GM15510 (cell line): ENCODE measurements around the gene RAPGEF1.

Experiments used
- POLR2A ChIP-seq: IDR thresholded peaks from 3 replicates; pipeline ENCODE4 v1.6.1; 2011; ENCODE audit warnings: borderline replicate concordance; ENCODE audit not compliant: insufficient read length; ENCODE audit errors: extremely low read depth

Gene RAPGEF1

GRCh38 chr9:131666774-131667173, 73.1 kb downstream of the RAPGEF1 start:
- TF ChIP-seq POLR2A, result no peak

- no peak for TF ChIP-seq POLR2A
These were observed 73.8 kb downstream of the RAPGEF1 start for GRCh38 chr9:131666029-131666428.

GRCh38 chr9:131663288-131663687, 76.6 kb downstream of the RAPGEF1 start:
- no peak for TF ChIP-seq POLR2A

GRCh38 chr9:131661568-131662288, 78.1 kb downstream of the RAPGEF1 start:
- TF ChIP-seq POLR2A, result no peak

- TF ChIP-seq POLR2A, result no peak
These were observed 79.1 kb downstream of the RAPGEF1 start for GRCh38 chr9:131660466-131661405.

- TF ChIP-seq POLR2A, result no peak
These were observed 81.3 kb downstream of the RAPGEF1 start for GRCh38 chr9:131658377-131659129.

GRCh38 chr9:131657940-131658339, 81.9 kb downstream of the RAPGEF1 start:
- no peak for TF ChIP-seq POLR2A

GRCh38 chr9:131657456-131657855, 82.4 kb downstream of the RAPGEF1 start:
- TF ChIP-seq POLR2A, result no peak

- no peak for TF ChIP-seq POLR2A
These were observed 82.9 kb downstream of the RAPGEF1 start for GRCh38 chr9:131657037-131657377.

GRCh38 chr9:131656356-131657036, 83.4 kb downstream of the RAPGEF1 start:
- TF ChIP-seq POLR2A, result no peak

GRCh38 chr9:131651599-131651998, 88.3 kb downstream of the RAPGEF1 start:
- no peak for TF ChIP-seq POLR2A

- no peak for TF ChIP-seq POLR2A
These were observed 88.7 kb downstream of the RAPGEF1 start for GRCh38 chr9:131651160-131651559.

GRCh38 chr9:131650254-131650653, 89.6 kb downstream of the RAPGEF1 start:
- no peak for TF ChIP-seq POLR2A

- no peak for TF ChIP-seq POLR2A
These were observed 90.2 kb downstream of the RAPGEF1 start for GRCh38 chr9:131649646-131650045.
